Muscle layer of colon (tissue), 2 donors: ENCODE results near the gene GDPD1.
"Not testable (repeated sequence)": the region's sequence is repeated elsewhere in the genome, so short reads cannot be mapped to it uniquely, and the experiment has no call there.

Experiments used
- H3K27ac ChIP-seq: one replicate; pipeline ENCODE4 v1.7.0; 2013; ENCODE audit warnings: low read depth, mild to moderate bottlenecking, low read length, moderate library complexity
- H3K27me3 ChIP-seq, 2 donors: one replicate each; pipeline ENCODE4 v1.7.0; 2013; ENCODE audit warnings: low read length in 2 of 2, mild to moderate bottlenecking in 2 of 2; ENCODE audit not compliant: insufficient read depth in 2 of 2, control insufficient read depth in 1 of 2
- H3K36me3 ChIP-seq: one replicate; pipeline ENCODE4 v1.7.0; 2013; ENCODE audit warnings: mild to moderate bottlenecking, low read length; ENCODE audit not compliant: insufficient read depth
- H3K4me1 ChIP-seq: one replicate; pipeline ENCODE4 v1.7.0; 2013; ENCODE audit warnings: mild to moderate bottlenecking, low read length; ENCODE audit not compliant: insufficient read depth
- H3K4me3 ChIP-seq, 2 donors: one replicate each; pipeline ENCODE4 v1.7.0; 2013; ENCODE audit warnings: low read length in 2 of 2, low read depth in 1 of 2, mild to moderate bottlenecking in 1 of 2, moderate library complexity in 1 of 2
- H3K9ac ChIP-seq: one replicate; pipeline ENCODE4 v1.7.0; 2013; ENCODE audit warnings: low read length
- H3K9me3 ChIP-seq: one replicate; pipeline ENCODE4 v1.7.0; 2013; ENCODE audit warnings: mild to moderate bottlenecking, low read length
- donor health status: abdominal sarcoma.
- donor health status: Adenocarcinoma of cecum.

Gene GDPD1

GRCh38 chr17:59193336-59193862 lies 26.9 kb upstream of the GDPD1 start:
- Histone ChIP-seq H3K9ac (no peak overlapping the region), H3K27me3 (no peaks in the 10 kb centered on the region), H3K27ac (no peak overlapping the region), H3K4me3 (no peak overlapping the region), H3K9me3 (no peaks in the 10 kb centered on the region), H3K4me1 (no peaks in the 10 kb centered on the region), H3K36me3 (no peaks in the 10 kb centered on the region)

- no peaks in the 10 kb centered on the region for H3K4me1 ChIP-seq
- no peak overlapping the region for H3K27ac ChIP-seq
- no peaks in the 10 kb centered on the region for H3K36me3 ChIP-seq
- H3K9me3 ChIP-seq = no peaks in the 10 kb centered on the region
- no peaks in the 10 kb centered on the region for H3K27me3 ChIP-seq
- no peak overlapping the region for H3K9ac ChIP-seq
- H3K4me3 ChIP-seq = no peak overlapping the region
These were observed 20.9 kb upstream of the GDPD1 start for GRCh38 chr17:59199398-59199797.

- Histone ChIP-seq H3K4me1 (no peaks in the 10 kb centered on the region), H3K9me3 (no peaks in the 10 kb centered on the region), H3K27ac (no peak overlapping the region), H3K36me3 (no peaks in the 10 kb centered on the region), H3K9ac (no peak overlapping the region), H3K4me3 (no peak overlapping the region), H3K27me3 (no peaks in the 10 kb centered on the region)
These were observed 18.0 kb upstream of the GDPD1 start for GRCh38 chr17:59202320-59202719.

- Histone ChIP-seq H3K27me3 (no peaks in the 10 kb centered on the region), H3K36me3 (peaks cover 6% of the 10 kb centered on the region), H3K4me3 (no peak overlapping the region), H3K9ac (no peak overlapping the region), H3K9me3 (no peaks in the 10 kb centered on the region), H3K27ac (no peak overlapping the region), H3K4me1 (no peaks in the 10 kb centered on the region)
These were observed 941 bp upstream of the GDPD1 start for GRCh38 chr17:59219370-59219769.

- Histone ChIP-seq H3K27ac (no peak overlapping the region), H3K9ac (no peak overlapping the region), H3K4me1 (no peaks in the 10 kb centered on the region), H3K27me3 (no peaks in the 10 kb centered on the region), H3K9me3 (no peaks in the 10 kb centered on the region), H3K4me3 (peak overlapping the region; percentile 67 to 88), H3K36me3 (peaks cover under 1% of the 10 kb centered on the region)
These were observed 351 bp upstream of the GDPD1 start for GRCh38 chr17:59219992-59220327.

- H3K27me3 ChIP-seq = no peaks in the 10 kb centered on the region
- H3K4me1 ChIP-seq = no peaks in the 10 kb centered on the region
- no peaks in the 10 kb centered on the region for H3K9me3 ChIP-seq
- no peaks in the 10 kb centered on the region for H3K36me3 ChIP-seq
- H3K4me3 ChIP-seq = peak overlapping the region; percentile 67 to 88
- peak overlapping the region; percentile 71 for H3K9ac ChIP-seq
- H3K27ac ChIP-seq = peak overlapping the region; percentile 21
These were observed 992 bp downstream of the GDPD1 start for GRCh38 chr17:59221159-59221847.

GRCh38 chr17:59223813-59224212 lies 3.5 kb downstream of the GDPD1 start:
- Histone ChIP-seq H3K9ac (no peak overlapping the region), H3K27ac (no peak overlapping the region), H3K27me3 (no peaks in the 10 kb centered on the region), H3K9me3 (no peaks in the 10 kb centered on the region), H3K36me3 (no peaks in the 10 kb centered on the region), H3K4me1 (no peaks in the 10 kb centered on the region), H3K4me3 (no peak overlapping the region)

- H3K4me3 ChIP-seq, H3K9ac ChIP-seq, H3K27ac ChIP-seq, H3K36me3 ChIP-seq, H3K27me3 ChIP-seq, H3K9me3 ChIP-seq, H3K4me1 ChIP-seq: not testable (repeated sequence)
These were observed 8.3 kb downstream of the GDPD1 start for GRCh38 chr17:59228588-59228987.

- Histone ChIP-seq H3K36me3 (no peaks in the 10 kb centered on the region), H3K27me3 (no peaks in the 10 kb centered on the region), H3K4me3 (no peak overlapping the region), H3K4me1 (no peaks in the 10 kb centered on the region), H3K9ac (no peak overlapping the region), H3K27ac (no peak overlapping the region), H3K9me3 (no peaks in the 10 kb centered on the region)
These were observed 10.5 kb downstream of the GDPD1 start for GRCh38 chr17:59230764-59231163.

GRCh38 chr17:59234631-59235030 lies 14.3 kb downstream of the GDPD1 start:
- Histone ChIP-seq H3K27ac (no peak overlapping the region), H3K36me3 (no peaks in the 10 kb centered on the region), H3K4me3 (no peak overlapping the region), H3K9ac (no peak overlapping the region), H3K9me3 (no peaks in the 10 kb centered on the region), H3K27me3 (no peaks in the 10 kb centered on the region), H3K4me1 (no peaks in the 10 kb centered on the region)

GRCh38 chr17:59238906-59239305 lies 18.6 kb downstream of the GDPD1 start:
- H3K4me3 ChIP-seq = no peak overlapping the region
- no peak overlapping the region for H3K9ac ChIP-seq
- H3K36me3 ChIP-seq = no peaks in the 10 kb centered on the region
- H3K9me3 ChIP-seq = no peaks in the 10 kb centered on the region
- H3K27ac ChIP-seq = no peak overlapping the region
- no peaks in the 10 kb centered on the region for H3K27me3 ChIP-seq
- no peaks in the 10 kb centered on the region for H3K4me1 ChIP-seq

- Histone ChIP-seq H3K4me1 (no peaks in the 10 kb centered on the region), H3K27me3 (no peaks in the 10 kb centered on the region)
These were observed 23.8 kb downstream of the GDPD1 start for GRCh38 chr17:59244081-59244480.

More at GRCh38 chr17:59244081-59244480, 23.8 kb downstream of the GDPD1 start:
- H3K9me3 ChIP-seq = no peaks in the 10 kb centered on the region
- no peak overlapping the region for H3K27ac ChIP-seq
- H3K4me3 ChIP-seq = no peak overlapping the region
- no peaks in the 10 kb centered on the region for H3K36me3 ChIP-seq
- H3K9ac ChIP-seq = no peak overlapping the region
